ENCODE measurements around the gene ADGRV1.
"Not testable (repeated sequence)": the region's sequence is repeated elsewhere in the genome, so short reads cannot be mapped to it uniquely, and the experiment has no call there.

ADGRV1 gene

DNA sequence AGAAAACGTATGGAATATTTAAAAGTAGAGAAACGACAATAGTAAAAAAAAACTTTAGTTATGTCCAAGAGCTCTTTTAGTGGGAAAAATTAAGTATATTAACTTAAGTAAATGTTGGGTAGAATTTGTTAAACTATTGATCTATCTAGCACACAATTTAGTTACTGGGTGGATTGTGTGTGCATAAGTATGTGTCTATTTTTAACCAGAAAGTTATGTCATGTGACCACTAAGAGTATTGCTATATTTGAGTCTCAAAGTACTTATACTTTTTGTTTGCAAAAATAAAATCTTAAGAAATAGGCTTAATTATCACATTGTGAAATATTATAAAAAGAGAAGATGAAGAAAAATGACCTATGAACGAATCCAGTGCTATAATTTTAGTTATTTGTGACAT is 56.8 kb downstream of the ADGRV1 start:
- TF ChIP-seq, protein P1, sequence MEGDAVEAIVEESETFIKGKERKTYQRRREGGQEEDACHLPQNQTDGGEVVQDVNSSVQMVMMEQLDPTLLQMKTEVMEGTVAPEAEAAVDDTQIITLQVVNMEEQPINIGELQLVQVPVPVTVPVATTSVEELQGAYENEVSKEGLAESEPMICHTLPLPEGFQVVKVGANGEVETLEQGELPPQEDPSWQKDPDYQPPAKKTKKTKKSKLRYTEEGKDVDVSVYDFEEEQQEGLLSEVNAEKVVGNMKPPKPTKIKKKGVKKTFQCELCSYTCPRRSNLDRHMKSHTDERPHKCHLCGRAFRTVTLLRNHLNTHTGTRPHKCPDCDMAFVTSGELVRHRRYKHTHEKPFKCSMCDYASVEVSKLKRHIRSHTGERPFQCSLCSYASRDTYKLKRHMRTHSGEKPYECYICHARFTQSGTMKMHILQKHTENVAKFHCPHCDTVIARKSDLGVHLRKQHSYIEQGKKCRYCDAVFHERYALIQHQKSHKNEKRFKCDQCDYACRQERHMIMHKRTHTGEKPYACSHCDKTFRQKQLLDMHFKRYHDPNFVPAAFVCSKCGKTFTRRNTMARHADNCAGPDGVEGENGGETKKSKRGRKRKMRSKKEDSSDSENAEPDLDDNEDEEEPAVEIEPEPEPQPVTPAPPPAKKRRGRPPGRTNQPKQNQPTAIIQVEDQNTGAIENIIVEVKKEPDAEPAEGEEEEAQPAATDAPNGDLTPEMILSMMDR (IDR thresholded peaks at IDR 0.05; ENCODE audit: poor library complexity, severe bottlenecking), result no peak
- Histone ChIP-seq H3K4me1 (ENCODE audit: insufficient read depth, poor library complexity, severe bottlenecking) (no peaks in the 10 kb centered on the region), H3K9me3 (ENCODE audit: severe bottlenecking) (peaks cover 2% of the 10 kb centered on the region), H3K27me3 (ENCODE audit: insufficient read depth, poor library complexity, severe bottlenecking) (peaks cover 12% of the 10 kb centered on the region), H3K27ac (ENCODE audit: poor library complexity, severe bottlenecking) (no peak overlapping the region), H3K4me3 (ENCODE audit: severe bottlenecking) (no peak overlapping the region), H3K36me3 (ENCODE audit: low read depth) (no peaks in the 10 kb centered on the region)
- no peak for DNase-seq (ENCODE audit: low spot score)
- no peak for ATAC-seq (ENCODE audit: low read depth)

DNA sequence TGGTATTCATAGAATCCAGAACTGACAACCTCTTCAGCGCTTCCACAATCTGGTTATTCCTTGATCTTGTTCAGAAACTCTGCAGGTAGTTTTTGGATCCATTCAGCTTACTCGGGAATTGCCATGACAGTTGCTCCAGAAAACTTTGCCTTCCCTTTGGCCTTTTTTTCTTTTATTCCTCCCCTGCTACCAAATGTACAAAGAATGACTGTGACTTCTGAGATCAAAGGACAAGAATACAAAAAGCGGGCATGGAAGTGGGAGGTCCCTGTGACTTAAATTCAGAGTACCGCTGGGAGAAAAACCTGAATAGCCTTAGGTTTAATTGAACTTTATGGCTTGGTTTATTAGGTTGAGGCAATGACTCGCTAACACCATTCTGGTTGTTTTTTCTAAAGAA is 59.5 kb downstream of the ADGRV1 start:
- no peak for DNase-seq (ENCODE audit: low spot score)

DNA sequence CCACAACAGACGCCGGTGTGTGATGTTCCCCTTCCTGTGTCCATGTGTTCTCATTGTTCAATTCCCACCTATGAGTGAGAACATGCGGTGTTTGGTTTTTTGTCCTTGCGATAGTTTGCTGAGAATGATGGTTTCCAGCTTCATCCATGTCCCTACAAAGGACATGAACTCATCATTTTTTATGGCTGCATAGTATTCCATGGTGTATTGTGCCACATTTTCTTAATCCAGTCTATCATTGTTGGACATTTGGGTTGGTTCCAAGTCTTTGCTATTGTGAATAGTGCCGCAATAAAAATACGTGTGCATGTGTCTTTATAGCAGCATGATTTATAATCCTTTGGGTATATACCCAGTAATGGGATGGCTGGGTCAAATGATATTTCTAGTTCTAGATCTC is 61.2 kb downstream of the ADGRV1 start:
- DNase-seq (ENCODE audit: low spot score); H3K4me3 ChIP-seq (ENCODE audit: severe bottlenecking); ATAC-seq (ENCODE audit: low read depth); H3K27me3 ChIP-seq (ENCODE audit: insufficient read depth, poor library complexity, severe bottlenecking); H3K27ac ChIP-seq (ENCODE audit: poor library complexity, severe bottlenecking); H3K4me1 ChIP-seq (ENCODE audit: insufficient read depth, poor library complexity, severe bottlenecking); H3K9me3 ChIP-seq (ENCODE audit: severe bottlenecking); H3K36me3 ChIP-seq (ENCODE audit: low read depth): not testable (repeated sequence)

More for the DNA sequence above, 59.5 kb downstream of the ADGRV1 start:
- H3K27me3 ChIP-seq (ENCODE audit: insufficient read depth, poor library complexity, severe bottlenecking), result peaks cover 6% of the 10 kb centered on the region
- TF ChIP-seq, protein P1 (IDR thresholded peaks at IDR 0.05; ENCODE audit: poor library complexity, severe bottlenecking), result no peak
- H3K27ac ChIP-seq (ENCODE audit: poor library complexity, severe bottlenecking), result no peak overlapping the region
- H3K4me1 ChIP-seq (ENCODE audit: insufficient read depth, poor library complexity, severe bottlenecking), result no peaks in the 10 kb centered on the region
- peaks cover 2% of the 10 kb centered on the region for H3K9me3 ChIP-seq (ENCODE audit: severe bottlenecking)
- H3K36me3 ChIP-seq (ENCODE audit: low read depth), result no peaks in the 10 kb centered on the region
- no peak overlapping the region for H3K4me3 ChIP-seq (ENCODE audit: severe bottlenecking)
- ATAC-seq (ENCODE audit: low read depth), result no peak

DNA sequence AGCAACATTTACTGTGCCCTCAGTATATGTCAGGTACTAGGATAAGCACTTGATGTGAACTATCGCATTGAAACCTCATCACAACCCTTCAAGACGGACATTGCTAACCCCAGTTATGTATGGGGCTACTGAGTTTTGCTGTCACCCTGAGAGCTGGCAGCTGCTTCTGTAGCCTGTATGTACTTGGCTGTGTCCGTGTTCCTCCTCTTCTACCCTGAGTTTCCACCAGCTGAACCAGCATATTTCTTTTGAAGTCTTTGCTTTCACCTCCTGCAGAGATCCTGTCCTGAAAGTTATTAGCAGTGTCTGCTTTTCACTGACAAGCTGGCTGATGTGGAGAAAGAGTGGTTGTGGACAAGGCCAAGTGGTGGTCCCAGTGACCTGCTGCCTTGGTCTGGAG is 63.3 kb downstream of the ADGRV1 start:
- H3K4me3 ChIP-seq (ENCODE audit: severe bottlenecking), result no peak overlapping the region
- no peak overlapping the region for H3K27ac ChIP-seq (ENCODE audit: poor library complexity, severe bottlenecking)
- DNase-seq (ENCODE audit: low spot score) (no peak), ATAC-seq (ENCODE audit: low read depth) (no peak)
- H3K4me1 ChIP-seq (ENCODE audit: insufficient read depth, poor library complexity, severe bottlenecking), result no peaks in the 10 kb centered on the region
- TF ChIP-seq, protein P1 (IDR thresholded peaks at IDR 0.05; ENCODE audit: poor library complexity, severe bottlenecking), result no peak
- H3K9me3 ChIP-seq (ENCODE audit: severe bottlenecking), result no peaks in the 10 kb centered on the region
- H3K36me3 ChIP-seq (ENCODE audit: low read depth), result no peaks in the 10 kb centered on the region
- H3K27me3 ChIP-seq (ENCODE audit: insufficient read depth, poor library complexity, severe bottlenecking), result no peaks in the 10 kb centered on the region

DNA sequence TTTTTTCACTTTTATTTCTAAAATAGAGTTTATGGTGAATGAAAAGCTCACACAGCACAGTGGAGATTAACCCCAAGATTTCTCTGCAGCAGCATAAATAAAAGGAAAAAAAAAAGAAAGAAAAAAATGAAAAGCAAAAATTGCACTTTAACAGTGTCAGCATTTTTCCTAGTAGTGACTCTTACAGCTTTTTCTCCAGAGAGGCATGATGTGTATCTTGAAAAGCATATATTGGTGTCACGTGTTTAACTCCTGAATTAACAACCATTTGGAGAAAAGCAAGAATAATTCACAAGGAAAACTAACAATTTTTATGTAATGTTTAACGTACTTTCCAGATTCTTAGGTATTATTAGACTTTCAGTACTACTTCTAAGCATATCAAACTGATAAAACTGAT is 67.9 kb downstream of the ADGRV1 start:
- DNase-seq (ENCODE audit: low spot score) (no peak), ATAC-seq (ENCODE audit: low read depth) (no peak)
- Histone ChIP-seq H3K27ac (ENCODE audit: poor library complexity, severe bottlenecking) (no peak overlapping the region), H3K9me3 (ENCODE audit: severe bottlenecking) (no peaks in the 10 kb centered on the region), H3K36me3 (ENCODE audit: low read depth) (no peaks in the 10 kb centered on the region), H3K4me1 (ENCODE audit: insufficient read depth, poor library complexity, severe bottlenecking) (no peaks in the 10 kb centered on the region), H3K27me3 (ENCODE audit: insufficient read depth, poor library complexity, severe bottlenecking) (peaks cover 2% of the 10 kb centered on the region), H3K4me3 (ENCODE audit: severe bottlenecking) (no peak overlapping the region)
- TF ChIP-seq, protein P1 (IDR thresholded peaks at IDR 0.05; ENCODE audit: poor library complexity, severe bottlenecking), result no peak
